GM23248 (cell line): ENCODE data around the gene LRMDA.

Source experiments
- EZH2 ChIP-seq: fragments of 200-600 bp; sonication (generic); IDR thresholded peaks from 2 replicates; pipeline ENCODE4 v1.6.1; 2018; ENCODE audit warnings: antibody characterized with exemption, mild to moderate bottlenecking; ENCODE audit not compliant: insufficient read depth, poor library complexity, severe bottlenecking
- EZH2phosphoT487 ChIP-seq: fragments of 200-600 bp; sonication (generic); IDR thresholded peaks from 2 replicates; pipeline ENCODE4 v1.6.1; 2018; ENCODE audit warnings: antibody characterized with exemption, moderate library complexity, mild to moderate bottlenecking, low read depth; ENCODE audit not compliant: insufficient read depth

GRCh38 chr10:75658036-75658435 lies 226.6 kb downstream of the LRMDA start:
- TF ChIP-seq EZH2 (no peak), EZH2phosphoT487 (no peak)
